Keratinocyte (primary cell): ENCODE results near the gene NUP214. TPM values are rescaled to one million over a fixed set of nuclear protein-coding genes. Genes with fewer than 3 reads are reported as not detected.
A peak's percentile ranks its signal among the peaks of the same experiment; 100 is the strongest.

Experiments
- DNase-seq: peaks from one replicate; pipeline ENCODE4 v3.0.0-alpha.2; 2011; ENCODE audit warnings: low read depth, missing footprints, low spot score
- FAIRE-seq: peaks from 2 replicates; lab custom pipeline; 2011; peaks lifted over from hg19 to GRCh38; lab: Jason Lieb, UNC
- H2AFZ ChIP-seq: 2 replicates; pipeline ENCODE4 v1.6.0; 2012; ENCODE audit warnings: low read length, control low read depth, inconsistent platforms; ENCODE audit not compliant: control insufficient read depth
- H3K27ac ChIP-seq: 2 replicates; pipeline ENCODE4 v1.5.1; 2011; ENCODE audit warnings: low read length; ENCODE audit not compliant: control insufficient read depth, insufficient read depth
- H3K27me3 ChIP-seq: 3 replicates; pipeline ENCODE4 v1.6.0; 2011; ENCODE audit warnings: low read length; ENCODE audit not compliant: control insufficient read depth, insufficient read depth; ENCODE audit errors: extremely low read depth
- H3K36me3 ChIP-seq, 2 experiments: 2 replicates in 1 of 2; 3 replicates in 1 of 2; pipeline ENCODE4 v1.5.1; 2011; ENCODE audit warnings: low read length in 2 of 2, mild to moderate bottlenecking in 1 of 2; ENCODE audit not compliant: control insufficient read depth in 2 of 2, insufficient read depth in 2 of 2; ENCODE audit errors: extremely low read depth in 1 of 2
- H3K4me1 ChIP-seq: 3 replicates; pipeline ENCODE4 v1.5.1; 2011; ENCODE audit warnings: low read length; ENCODE audit not compliant: control insufficient read depth, insufficient read depth; ENCODE audit errors: extremely low read depth
- H3K4me2 ChIP-seq: 3 replicates; pipeline ENCODE4 v1.6.0; 2011; ENCODE audit warnings: low read depth, low read length; ENCODE audit not compliant: control insufficient read depth, insufficient read depth; ENCODE audit errors: extremely low read depth
- H3K4me3 ChIP-seq, 3 experiments: fragments of 200-600 bp in 1 of 3; sonication (generic) in 1 of 3; 2 replicates in 2 of 3; 3 replicates in 1 of 3; pipeline ENCODE4 v1.5.1; 2011 to 2016; ENCODE audit warnings: low read length in 3 of 3, mild to moderate bottlenecking in 3 of 3, control low read depth in 2 of 3, inconsistent platforms in 1 of 3, low read depth in 1 of 3, mixed read lengths in 1 of 3, mixed run types in 1 of 3, moderate library complexity in 1 of 3; ENCODE audit not compliant: control insufficient read depth in 2 of 3, insufficient read depth in 2 of 3; ENCODE audit errors: extremely low read depth in 1 of 3
- H3K79me2 ChIP-seq: 2 replicates; pipeline ENCODE4 v1.6.0; 2012; ENCODE audit warnings: low read length; ENCODE audit not compliant: control insufficient read depth, insufficient read depth
- H3K9ac ChIP-seq: 3 replicates; pipeline ENCODE4 v1.6.0; 2011; ENCODE audit warnings: low read length; ENCODE audit not compliant: control insufficient read depth, insufficient read depth; ENCODE audit errors: extremely low read depth
- H3K9me1 ChIP-seq: 3 replicates; pipeline ENCODE4 v1.6.0; 2011; ENCODE audit warnings: low read length; ENCODE audit not compliant: control insufficient read depth, insufficient read depth; ENCODE audit errors: extremely low read depth
- H3K9me3 ChIP-seq: 2 replicates; pipeline ENCODE4 v1.5.1; 2012; ENCODE audit warnings: low read depth, low read length; ENCODE audit not compliant: control insufficient read depth
- H4K20me1 ChIP-seq: 3 replicates; pipeline ENCODE4 v1.6.0; 2011; ENCODE audit warnings: low read length; ENCODE audit not compliant: control insufficient read depth, insufficient read depth; ENCODE audit errors: extremely low read depth
- CTCF ChIP-seq, 3 experiments: IDR thresholded peaks in 1 of 3; conservative IDR thresholded peaks in 1 of 3; optimal IDR thresholded peaks in 1 of 3; 2 replicates in 2 of 3; 3 replicates in 1 of 3; pipeline versions ENCODE3 to v1.5.1; 2011; ENCODE audit warnings: low read length in 3 of 3, mild to moderate bottlenecking in 3 of 3, moderate library complexity in 2 of 3, control low read depth in 1 of 3, inconsistent platforms in 1 of 3; ENCODE audit not compliant: insufficient read depth in 2 of 3; ENCODE audit errors: extremely low read depth in 1 of 3
- EZH2 ChIP-seq: IDR thresholded peaks from one replicate; pipeline ENCODE4 v1.6.1; 2012; ENCODE audit warnings: inconsistent platforms, mild to moderate bottlenecking, low read length, moderate library complexity
- dilution Hi-C: fragments of 300-500 bp; cut with MboI; formaldehyde crosslinking; loops from one replicate; pipeline ENCODE4 v1.7.0; 2020; ENCODE audit warnings: low sequenced_read_pairs; ENCODE audit not compliant: extremely low pct_ligation_motif_present
- polyA plus RNA-seq, 5 experiments: library from polyadenylated mRNA; depleted of rRNA in 3 of 5; stranded (reverse) in 3 of 5; stranded (forward) in 1 of 5; unstranded in 1 of 5; fragments of >200 nt; gene quantifications; 1 replicate in 1 of 5; 2 replicates in 3 of 5; 3 replicates in 1 of 5; pipeline versions ENCODE4 v1.2.1 to v1.2.3, GENCODE V29; 2011 to 2012; ENCODE audit warnings: missing spikeins in 2 of 5, low read depth in 1 of 5, low replicate concordance in 1 of 5

NUP214 gene
- polyA plus RNA-seq, 1 donor (not counting 4 experiments of a cell fraction or from before 2014, with no cell fraction given): 7.3 TPM

- no peak for DNase-seq
- peak overlapping the region; percentile 19 for H3K4me2 ChIP-seq
These were observed 112.6 kb downstream of the NUP214 start for GRCh38 chr9:131237931-131238401.

GRCh38 chr9:131238402-131239021 is 113.1 kb downstream of the NUP214 start:
- Histone ChIP-seq H3K9me3 (no peaks in the 10 kb centered on the region), H3K27ac (no peak overlapping the region), H3K36me3 (peaks cover 5 to 8% of the 10 kb centered on the region in 2 experiments), H3K27me3 (no peaks in the 10 kb centered on the region), H3K9me1 (no peaks in the 10 kb centered on the region), H3K9ac (peak overlapping the region; percentile 22), H3K4me2 (peak overlapping the region; percentile 19), H3K79me2 (no peaks in the 10 kb centered on the region), H2AFZ (peak overlapping the region; percentile 70), H3K4me3 (no peak overlapping the region), H4K20me1 (no peaks in the 10 kb centered on the region), H3K4me1 (peaks cover 12% of the 10 kb centered on the region)
- FAIRE-seq (no peak), DNase-seq (no peak)
- TF ChIP-seq EZH2 (no peak), CTCF (optimal IDR thresholded peaks at IDR 0.05 in 1 of 3, IDR thresholded peaks at IDR 0.05 in 1 of 3, conservative IDR thresholded peaks at IDR 0.05 in 1 of 3; ENCODE audit: extremely low read depth in 1 of 3, insufficient read depth in 2 of 3, low read length in 3 of 3) (no peak)
- dilution Hi-C loops: no loop called here

More at GRCh38 chr9:131237931-131238401, 112.6 kb downstream of the NUP214 start:
- FAIRE-seq: peak; percentile 17
- H3K9ac ChIP-seq: peak overlapping the region; percentile 22
- H3K27ac ChIP-seq: no peak overlapping the region
- no peak overlapping the region for H3K4me3 ChIP-seq
- H3K79me2 ChIP-seq: no peaks in the 10 kb centered on the region
- dilution Hi-C loops: no loop called here
- no peaks in the 10 kb centered on the region for H3K9me3 ChIP-seq
- no peaks in the 10 kb centered on the region for H4K20me1 ChIP-seq
- H3K9me1 ChIP-seq: no peaks in the 10 kb centered on the region
- H3K36me3 ChIP-seq: peaks cover 7 to 12% of the 10 kb centered on the region in 2 experiments
- peak overlapping the region; percentile 70 for H2AFZ ChIP-seq
- H3K27me3 ChIP-seq: no peaks in the 10 kb centered on the region
- TF ChIP-seq CTCF (optimal IDR thresholded peaks at IDR 0.05 in 1 of 3, IDR thresholded peaks at IDR 0.05 in 1 of 3, conservative IDR thresholded peaks at IDR 0.05 in 1 of 3; ENCODE audit: extremely low read depth in 1 of 3, insufficient read depth in 2 of 3, low read length in 3 of 3) (no peak), EZH2 (no peak)
- peaks cover 12% of the 10 kb centered on the region for H3K4me1 ChIP-seq
